ENCODE results near the gene NAPSA. TPM values are rescaled to one million over a fixed set of nuclear protein-coding genes. Genes with fewer than 3 reads are reported as not detected.
A peak's percentile ranks its signal among the peaks of the same experiment; 100 is the strongest.

Gene NAPSA
- total RNA-seq, 1 experiment from 2014 or later, result 1.2 TPM

GRCh38 chr19:50317115-50317514 lies 48.3 kb downstream of the NAPSA start:
- DNase-seq (ENCODE audit: low spot score), result no peak

- peak; percentile 45 for DNase-seq (ENCODE audit: low spot score)
Observed at GRCh38 chr19:50315773-50316448, 49.5 kb downstream of the NAPSA start.

GRCh38 chr19:50314724-50315708 lies 50.4 kb downstream of the NAPSA start:
- no peak for DNase-seq (ENCODE audit: low spot score)

GRCh38 chr19:50313812-50314536 lies 51.5 kb downstream of the NAPSA start:
- no peak for DNase-seq (ENCODE audit: low spot score)

- no peak for DNase-seq (ENCODE audit: low spot score)
Observed at GRCh38 chr19:50312967-50313811, 52.2 kb downstream of the NAPSA start.

GRCh38 chr19:50311723-50312635 lies 53.5 kb downstream of the NAPSA start:
- DNase-seq (ENCODE audit: low spot score), result no peak

GRCh38 chr19:50310759-50311465 lies 54.5 kb downstream of the NAPSA start:
- DNase-seq (ENCODE audit: low spot score), result no peak

- no peak for DNase-seq (ENCODE audit: low spot score)
Observed at GRCh38 chr19:50309396-50310125, 55.9 kb downstream of the NAPSA start.

GRCh38 chr19:50308991-50309390 lies 56.4 kb downstream of the NAPSA start:
- no peak for DNase-seq (ENCODE audit: low spot score)

Other genes with a start within 250 kb of the NAPSA start
- gene IZUMO2, start 202.4 kb downstream of the NAPSA start, total RNA-seq (2014; rRNA removed; shearing (Covaris generic)), result not detected in 2 replicates
- gene MYH14, start 162.0 kb downstream of the NAPSA start, total RNA-seq (2014; rRNA removed; shearing (Covaris generic)), result 130 and 172 TPM in 2 replicates
- gene KCNC3, start 36.3 kb downstream of the NAPSA start, total RNA-seq (2014; rRNA removed; shearing (Covaris generic)), result 3.5 and 7.1 TPM in 2 replicates
- gene NR1H2, start 10.8 kb upstream of the NAPSA start, total RNA-seq (2014; rRNA removed; shearing (Covaris generic)), result 111 and 113 TPM in 2 replicates
- gene POLD1, start 18.7 kb upstream of the NAPSA start, total RNA-seq (2014; rRNA removed; shearing (Covaris generic)), result 256 and 257 TPM in 2 replicates
- not detected in 2 replicates for gene SPIB, start 53.3 kb upstream of the NAPSA start, total RNA-seq (2014; rRNA removed; shearing (Covaris generic))
- gene MYBPC2, start 67.3 kb upstream of the NAPSA start, total RNA-seq (2014; rRNA removed; shearing (Covaris generic)), result 0.05 TPM in 1 of 2 replicates, not detected in the other
- 324 and 336 TPM in 2 replicates for gene EMC10, start 110.9 kb upstream of the NAPSA start, total RNA-seq (2014; rRNA removed; shearing (Covaris generic))
- 2.8 and 6.5 TPM in 2 replicates for gene GARIN5A, start 111.2 kb upstream of the NAPSA start, total RNA-seq (2014; rRNA removed; shearing (Covaris generic))
- gene JOSD2, start 145.6 kb upstream of the NAPSA start, total RNA-seq (2014; rRNA removed; shearing (Covaris generic)), result 89.2 and 92.5 TPM in 2 replicates
- gene ASPDH, start 148.3 kb upstream of the NAPSA start, total RNA-seq (2014; rRNA removed; shearing (Covaris generic)), result not detected in 2 replicates
- not detected in 2 replicates for gene LRRC4B, start 202.8 kb upstream of the NAPSA start, total RNA-seq (2014; rRNA removed; shearing (Covaris generic))

Measured in HT-29 (cell line).